ENCODE measurements around the gene MOGAT1. TPM values are rescaled to one million over a fixed set of nuclear protein-coding genes. Genes with fewer than 3 reads are reported as not detected.

Gene MOGAT1
- total RNA-seq, 1 donor from 2014 or later, result not detected

DNA sequence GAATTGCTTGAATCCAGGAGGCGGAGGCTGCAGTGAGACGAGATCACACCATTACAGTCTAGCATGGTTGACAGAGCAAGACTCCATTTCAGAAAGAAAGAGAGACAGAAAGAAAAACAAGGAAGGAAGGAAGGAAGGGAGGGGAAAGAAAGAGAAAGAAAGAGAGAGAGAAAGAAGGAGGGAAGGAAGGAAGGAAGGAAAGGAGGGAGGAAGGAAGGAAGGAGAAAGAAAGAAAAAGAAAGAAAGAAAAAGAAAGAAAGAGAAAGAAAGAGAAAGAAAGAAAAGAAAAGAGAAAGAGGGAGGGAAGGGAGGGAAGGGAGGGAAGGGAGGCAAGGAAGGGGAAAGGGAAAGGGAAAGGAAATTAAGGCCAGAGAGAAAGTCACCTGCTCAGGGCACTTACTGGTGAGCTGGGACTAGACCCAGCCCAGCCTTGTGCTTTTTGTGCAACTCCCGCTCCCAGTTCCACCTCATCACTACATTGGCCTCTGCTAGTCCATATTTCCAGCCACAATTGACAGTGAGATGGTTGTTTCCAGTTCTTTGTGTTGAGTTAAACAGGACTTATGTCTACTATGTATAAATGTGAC lies 35.7 kb downstream of the MOGAT1 start:
- H3K9me3 Mint-ChIP-seq (ENCODE audit: unreplicated experiment), result no peaks in the 10 kb centered on the region
- H3K4me1 Mint-ChIP-seq (ENCODE audit: low read depth, unreplicated experiment), result peaks cover 9% of the 10 kb centered on the region
- H3K4me2 ChIP-seq (ENCODE audit: low read length), result peak overlapping the region; percentile 34
- DNase-seq (ENCODE audit: low read depth), result no peak
- H3K27me3 Mint-ChIP-seq (ENCODE audit: low read depth, unreplicated experiment), result no peaks in the 10 kb centered on the region
- H3K27ac Mint-ChIP-seq (ENCODE audit: unreplicated experiment), result peak overlapping the region; percentile 78
- H3K9me3 ChIP-seq (ENCODE audit: insufficient read depth, low read depth, low read length), result no peaks in the 10 kb centered on the region
- H2AFZ ChIP-seq (ENCODE audit: low read depth, low read length), result no peak overlapping the region
- H3K4me3 Mint-ChIP-seq (ENCODE audit: unreplicated experiment), result no peak overlapping the region
- TF ChIP-seq, protein P1, sequence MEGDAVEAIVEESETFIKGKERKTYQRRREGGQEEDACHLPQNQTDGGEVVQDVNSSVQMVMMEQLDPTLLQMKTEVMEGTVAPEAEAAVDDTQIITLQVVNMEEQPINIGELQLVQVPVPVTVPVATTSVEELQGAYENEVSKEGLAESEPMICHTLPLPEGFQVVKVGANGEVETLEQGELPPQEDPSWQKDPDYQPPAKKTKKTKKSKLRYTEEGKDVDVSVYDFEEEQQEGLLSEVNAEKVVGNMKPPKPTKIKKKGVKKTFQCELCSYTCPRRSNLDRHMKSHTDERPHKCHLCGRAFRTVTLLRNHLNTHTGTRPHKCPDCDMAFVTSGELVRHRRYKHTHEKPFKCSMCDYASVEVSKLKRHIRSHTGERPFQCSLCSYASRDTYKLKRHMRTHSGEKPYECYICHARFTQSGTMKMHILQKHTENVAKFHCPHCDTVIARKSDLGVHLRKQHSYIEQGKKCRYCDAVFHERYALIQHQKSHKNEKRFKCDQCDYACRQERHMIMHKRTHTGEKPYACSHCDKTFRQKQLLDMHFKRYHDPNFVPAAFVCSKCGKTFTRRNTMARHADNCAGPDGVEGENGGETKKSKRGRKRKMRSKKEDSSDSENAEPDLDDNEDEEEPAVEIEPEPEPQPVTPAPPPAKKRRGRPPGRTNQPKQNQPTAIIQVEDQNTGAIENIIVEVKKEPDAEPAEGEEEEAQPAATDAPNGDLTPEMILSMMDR (IDR thresholded peaks at IDR 0.05; ENCODE audit: insufficient read depth, low read depth, low read length), result no peak
- TF ChIP-seq EZH2 (IDR thresholded peaks at IDR 0.05; ENCODE audit: insufficient read depth, low read length), result no peak
- no peak overlapping the region for H3K4me3 ChIP-seq (ENCODE audit: insufficient read depth, low read depth, low read length)
- H3K79me2 ChIP-seq (ENCODE audit: insufficient read depth, low read length), result no peaks in the 10 kb centered on the region
- H4K20me1 ChIP-seq (ENCODE audit: insufficient read depth, low read length), result no peaks in the 10 kb centered on the region
- no peaks in the 10 kb centered on the region for H3K36me3 ChIP-seq (ENCODE audit: insufficient read depth, low read length)
- peaks cover 24% of the 10 kb centered on the region for H3K4me1 ChIP-seq (ENCODE audit: insufficient read depth, low read length)
- no peak for FAIRE-seq
- H3K27ac ChIP-seq (ENCODE audit: low read depth, low read length), result peak overlapping the region; percentile 88
- peak overlapping the region; percentile 32 for H3K9ac ChIP-seq (ENCODE audit: low read length)
- H3K36me3 Mint-ChIP-seq (ENCODE audit: low read depth, unreplicated experiment), result no peaks in the 10 kb centered on the region
- H3K27me3 ChIP-seq (ENCODE audit: insufficient read depth, low read length), result no peaks in the 10 kb centered on the region

DNA sequence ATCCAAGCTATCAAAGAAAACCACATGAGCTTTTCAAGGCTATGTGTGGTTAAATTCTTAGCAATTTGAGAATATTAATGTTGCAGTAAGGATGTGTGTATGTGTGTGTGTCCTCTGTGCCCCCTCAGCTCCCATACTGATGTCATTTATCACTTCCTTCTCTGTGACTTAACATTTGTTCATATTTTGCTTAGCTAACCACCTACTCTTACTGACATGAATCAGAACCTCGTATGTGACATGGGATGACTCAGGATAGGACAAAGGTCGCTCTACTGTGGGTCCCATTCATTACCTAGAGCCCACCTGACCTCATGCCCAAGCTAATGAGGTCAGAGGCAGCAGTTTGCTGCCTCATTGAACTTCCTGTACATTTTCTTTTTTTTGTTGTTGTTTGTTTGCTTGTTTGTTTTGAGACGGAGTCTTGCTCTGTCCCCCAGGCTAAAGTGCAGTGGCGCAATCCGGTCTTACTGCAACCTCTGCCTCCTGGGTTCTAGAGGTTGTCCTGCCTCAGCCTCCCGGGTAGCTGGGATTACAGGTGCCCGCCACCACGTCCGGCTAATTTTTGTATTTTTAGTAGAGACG lies 36.3 kb downstream of the MOGAT1 start:
- no peaks in the 10 kb centered on the region for H3K79me2 ChIP-seq (ENCODE audit: insufficient read depth, low read length)
- peak; percentile 90 for DNase-seq (ENCODE audit: low read depth)
- no peaks in the 10 kb centered on the region for H3K27me3 Mint-ChIP-seq (ENCODE audit: low read depth, unreplicated experiment)
- no peaks in the 10 kb centered on the region for H3K9me3 Mint-ChIP-seq (ENCODE audit: unreplicated experiment)
- peak overlapping the region; percentile 34 for H3K4me2 ChIP-seq (ENCODE audit: low read length)
- peak overlapping the region; percentile 88 for H3K27ac ChIP-seq (ENCODE audit: low read depth, low read length)
- H3K4me1 Mint-ChIP-seq (ENCODE audit: low read depth, unreplicated experiment), result peaks cover 9% of the 10 kb centered on the region
- H3K36me3 Mint-ChIP-seq (ENCODE audit: low read depth, unreplicated experiment), result no peaks in the 10 kb centered on the region
- peak; percentile 87 for FAIRE-seq
- no peak overlapping the region for H3K4me3 Mint-ChIP-seq (ENCODE audit: unreplicated experiment)
- H3K36me3 ChIP-seq (ENCODE audit: insufficient read depth, low read length), result no peaks in the 10 kb centered on the region
- H2AFZ ChIP-seq (ENCODE audit: low read depth, low read length), result peak overlapping the region; percentile 2
- no peaks in the 10 kb centered on the region for H3K27me3 ChIP-seq (ENCODE audit: insufficient read depth, low read length)
- no peak for TF ChIP-seq EZH2 (IDR thresholded peaks at IDR 0.05; ENCODE audit: insufficient read depth, low read length)
- TF ChIP-seq, protein P1 (IDR thresholded peaks at IDR 0.05; ENCODE audit: insufficient read depth, low read depth, low read length), result no peak
- H3K27ac Mint-ChIP-seq (ENCODE audit: unreplicated experiment), result peak overlapping the region; percentile 78
- H3K4me1 ChIP-seq (ENCODE audit: insufficient read depth, low read length), result peaks cover 24% of the 10 kb centered on the region
- H3K4me3 ChIP-seq (ENCODE audit: insufficient read depth, low read depth, low read length), result no peak overlapping the region
- H3K9ac ChIP-seq (ENCODE audit: low read length), result peak overlapping the region; percentile 32
- no peaks in the 10 kb centered on the region for H3K9me3 ChIP-seq (ENCODE audit: insufficient read depth, low read depth, low read length)
- H4K20me1 ChIP-seq (ENCODE audit: insufficient read depth, low read length), result no peaks in the 10 kb centered on the region

DNA sequence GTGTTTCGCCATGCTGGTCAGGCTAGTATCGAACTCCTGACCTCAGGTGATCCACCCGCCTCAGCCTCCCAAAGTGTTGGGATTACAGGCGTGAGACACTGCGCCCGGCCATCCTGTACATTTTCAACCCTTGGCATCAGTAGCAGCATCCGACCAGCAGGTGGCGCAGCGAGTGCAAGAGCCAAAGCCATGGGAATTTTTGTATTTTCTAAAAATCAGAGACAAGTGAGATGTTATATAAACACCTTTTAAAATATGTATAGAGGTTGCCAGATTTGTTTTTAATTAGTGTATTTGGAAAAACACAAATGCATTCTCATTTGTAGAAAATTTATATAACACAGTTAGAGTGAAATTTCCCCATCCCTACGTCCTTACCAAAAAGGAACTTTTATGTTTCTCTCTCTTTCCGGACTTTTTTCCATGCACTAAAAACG lies 36.8 kb downstream of the MOGAT1 start:
- H3K4me3 ChIP-seq (ENCODE audit: insufficient read depth, low read depth, low read length), result no peak overlapping the region
- Mint-ChIP-seq H3K4me1 (ENCODE audit: low read depth, unreplicated experiment) (peaks cover 9% of the 10 kb centered on the region), H3K36me3 (ENCODE audit: low read depth, unreplicated experiment) (no peaks in the 10 kb centered on the region), H3K9me3 (ENCODE audit: unreplicated experiment) (no peaks in the 10 kb centered on the region), H3K4me3 (ENCODE audit: unreplicated experiment) (no peak overlapping the region), H3K27me3 (ENCODE audit: low read depth, unreplicated experiment) (no peaks in the 10 kb centered on the region), H3K27ac (ENCODE audit: unreplicated experiment) (peak overlapping the region; percentile 78)
- no peaks in the 10 kb centered on the region for H3K9me3 ChIP-seq (ENCODE audit: insufficient read depth, low read depth, low read length)
- peak overlapping the region; percentile 88 for H3K27ac ChIP-seq (ENCODE audit: low read depth, low read length)
- H3K9ac ChIP-seq (ENCODE audit: low read length), result peak overlapping the region; percentile 76
- no peak for FAIRE-seq
- no peak overlapping the region for H2AFZ ChIP-seq (ENCODE audit: low read depth, low read length)
- H3K4me1 ChIP-seq (ENCODE audit: insufficient read depth, low read length), result peaks cover 21% of the 10 kb centered on the region
- peak; percentile 42 for DNase-seq (ENCODE audit: low read depth)
- no peaks in the 10 kb centered on the region for H3K79me2 ChIP-seq (ENCODE audit: insufficient read depth, low read length)
- no peaks in the 10 kb centered on the region for H3K36me3 ChIP-seq (ENCODE audit: insufficient read depth, low read length)
- H4K20me1 ChIP-seq (ENCODE audit: insufficient read depth, low read length), result no peaks in the 10 kb centered on the region
- peak overlapping the region; percentile 34 for H3K4me2 ChIP-seq (ENCODE audit: low read length)
- no peaks in the 10 kb centered on the region for H3K27me3 ChIP-seq (ENCODE audit: insufficient read depth, low read length)
- TF ChIP-seq, protein P1 (IDR thresholded peaks at IDR 0.05; ENCODE audit: insufficient read depth, low read depth, low read length), result peak; percentile 86
- TF ChIP-seq EZH2 (IDR thresholded peaks at IDR 0.05; ENCODE audit: insufficient read depth, low read length), result no peak
